NCI-H2081 (cell line): ENCODE results near the gene CHMP1A.
"Not testable (repeated sequence)": the region's sequence is repeated elsewhere in the genome, so short reads cannot be mapped to it uniquely, and the experiment has no call there.

Source experiments
- DNase-seq, 2 experiments: peaks; one replicate each; lab custom pipeline; 2025; lab: John Stamatoyannopoulos, UW

CHMP1A gene

GRCh38 chr16:89657442-89658220 is at the start of gene CHMP1A, which contains the start of gene SPATA33:
Gene CHMP1A, minus strand, starts transcription at chr16:89657708. Its CDS starts 120 bp downstream, at chr16:89657588.
Gene SPATA33, plus strand, starts transcription at chr16:89657836. Its CDS starts 76 bp downstream, at chr16:89657912.
- peak; percentile 72 to 85 for DNase-seq

GRCh38 chr16:89706518-89707260 is 49.2 kb upstream of the CHMP1A start:
- DNase-seq, result no peak

GRCh38 chr16:89705006-89705405 is 47.5 kb upstream of the CHMP1A start:
- no peak for DNase-seq

- no peak for DNase-seq
These were observed 46.8 kb upstream of the CHMP1A start for GRCh38 chr16:89704281-89704680.

- peak; percentile 91 to 94 for DNase-seq
These were observed 44.2 kb upstream of the CHMP1A start, which contains the start of gene SPATA2L for GRCh38 chr16:89701425-89702406. Gene SPATA2L, minus strand, starts transcription at chr16:89701705. Its CDS starts 473 bp downstream, at chr16:89701232.

- DNase-seq, result peak; percentile 54 to 68
These were observed 43.3 kb upstream of the CHMP1A start for GRCh38 chr16:89700649-89701424.

- DNase-seq, result peak; percentile 96 to 97
These were observed 42.7 kb upstream of the CHMP1A start for GRCh38 chr16:89700100-89700648.

- not testable (repeated sequence) for DNase-seq
These were observed 42.2 kb upstream of the CHMP1A start for GRCh38 chr16:89699629-89700099.

- DNase-seq, result not testable (repeated sequence)
These were observed 41.2 kb upstream of the CHMP1A start for GRCh38 chr16:89698717-89699116.

- DNase-seq, result peak in 1 of 2 experiments; percentile 65
These were observed 40.3 kb upstream of the CHMP1A start for GRCh38 chr16:89697616-89698331.

- DNase-seq, result peak; percentile 78 to 90
These were observed 39.7 kb upstream of the CHMP1A start for GRCh38 chr16:89697161-89697615.

GRCh38 chr16:89696670-89697128 is 39.2 kb upstream of the CHMP1A start:
- no peak for DNase-seq

- DNase-seq, result no peak
These were observed 38.6 kb upstream of the CHMP1A start for GRCh38 chr16:89695875-89696669.

- no peak for DNase-seq
These were observed 37.8 kb upstream of the CHMP1A start for GRCh38 chr16:89695086-89695874.

- not testable (repeated sequence) for DNase-seq
These were observed 37.2 kb upstream of the CHMP1A start for GRCh38 chr16:89694784-89695085.

- no peak for DNase-seq
These were observed 36.6 kb upstream of the CHMP1A start for GRCh38 chr16:89693931-89694783.

GRCh38 chr16:89693289-89693731 is 35.8 kb upstream of the CHMP1A start:
- DNase-seq, result no peak
